ENCODE data around the gene FBXL2.

DNA sequence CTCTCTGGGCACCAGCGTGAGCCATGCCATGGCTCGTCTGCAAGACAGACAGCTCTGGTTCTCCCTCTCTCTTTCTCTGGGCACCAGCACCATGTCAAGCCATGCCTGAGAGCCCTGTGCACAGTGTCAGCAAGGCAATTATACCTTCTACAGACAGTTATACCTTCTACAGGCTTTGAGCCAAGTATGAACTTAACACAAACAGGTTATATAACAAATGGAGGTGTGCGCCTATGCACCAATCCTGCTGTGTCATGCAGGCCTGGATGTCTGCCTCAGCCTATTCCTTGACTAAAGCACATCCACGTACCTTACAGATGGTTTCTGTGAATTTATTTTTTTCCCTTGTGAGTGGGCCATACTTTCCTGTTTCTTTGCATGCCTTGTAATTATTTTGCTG, 5.9 kb upstream of the FBXL2 start:
- TF ChIP-seq, protein P1, sequence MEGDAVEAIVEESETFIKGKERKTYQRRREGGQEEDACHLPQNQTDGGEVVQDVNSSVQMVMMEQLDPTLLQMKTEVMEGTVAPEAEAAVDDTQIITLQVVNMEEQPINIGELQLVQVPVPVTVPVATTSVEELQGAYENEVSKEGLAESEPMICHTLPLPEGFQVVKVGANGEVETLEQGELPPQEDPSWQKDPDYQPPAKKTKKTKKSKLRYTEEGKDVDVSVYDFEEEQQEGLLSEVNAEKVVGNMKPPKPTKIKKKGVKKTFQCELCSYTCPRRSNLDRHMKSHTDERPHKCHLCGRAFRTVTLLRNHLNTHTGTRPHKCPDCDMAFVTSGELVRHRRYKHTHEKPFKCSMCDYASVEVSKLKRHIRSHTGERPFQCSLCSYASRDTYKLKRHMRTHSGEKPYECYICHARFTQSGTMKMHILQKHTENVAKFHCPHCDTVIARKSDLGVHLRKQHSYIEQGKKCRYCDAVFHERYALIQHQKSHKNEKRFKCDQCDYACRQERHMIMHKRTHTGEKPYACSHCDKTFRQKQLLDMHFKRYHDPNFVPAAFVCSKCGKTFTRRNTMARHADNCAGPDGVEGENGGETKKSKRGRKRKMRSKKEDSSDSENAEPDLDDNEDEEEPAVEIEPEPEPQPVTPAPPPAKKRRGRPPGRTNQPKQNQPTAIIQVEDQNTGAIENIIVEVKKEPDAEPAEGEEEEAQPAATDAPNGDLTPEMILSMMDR (IDR thresholded peaks at IDR 0.05) = no peak
- TF ChIP-seq POLR2A (IDR thresholded peaks at IDR 0.05) = no peak
